Measurements from ENCODE around the gene POLDIP2.

DNA sequence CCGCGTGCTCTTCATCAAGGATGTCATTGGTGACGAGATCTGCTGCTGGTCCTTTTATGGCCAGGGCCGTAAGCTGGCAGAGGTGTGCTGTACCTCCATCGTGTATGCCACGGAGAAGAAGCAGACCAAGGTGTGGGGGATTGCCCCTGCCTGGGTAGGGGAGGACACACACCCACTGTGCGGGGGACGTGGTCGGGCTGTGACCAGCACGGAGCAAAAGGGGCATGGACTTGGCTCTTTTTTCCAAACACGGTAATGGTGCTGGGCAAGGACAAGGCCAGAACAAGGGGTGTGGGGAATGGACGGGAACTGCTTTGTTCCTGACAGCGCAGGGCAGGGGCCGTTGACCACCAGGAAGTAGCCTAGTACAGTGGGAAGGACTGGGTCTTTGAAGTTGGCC lies 15.0 kb downstream of the POLDIP2 start:
- TF ChIP-seq, protein P1, sequence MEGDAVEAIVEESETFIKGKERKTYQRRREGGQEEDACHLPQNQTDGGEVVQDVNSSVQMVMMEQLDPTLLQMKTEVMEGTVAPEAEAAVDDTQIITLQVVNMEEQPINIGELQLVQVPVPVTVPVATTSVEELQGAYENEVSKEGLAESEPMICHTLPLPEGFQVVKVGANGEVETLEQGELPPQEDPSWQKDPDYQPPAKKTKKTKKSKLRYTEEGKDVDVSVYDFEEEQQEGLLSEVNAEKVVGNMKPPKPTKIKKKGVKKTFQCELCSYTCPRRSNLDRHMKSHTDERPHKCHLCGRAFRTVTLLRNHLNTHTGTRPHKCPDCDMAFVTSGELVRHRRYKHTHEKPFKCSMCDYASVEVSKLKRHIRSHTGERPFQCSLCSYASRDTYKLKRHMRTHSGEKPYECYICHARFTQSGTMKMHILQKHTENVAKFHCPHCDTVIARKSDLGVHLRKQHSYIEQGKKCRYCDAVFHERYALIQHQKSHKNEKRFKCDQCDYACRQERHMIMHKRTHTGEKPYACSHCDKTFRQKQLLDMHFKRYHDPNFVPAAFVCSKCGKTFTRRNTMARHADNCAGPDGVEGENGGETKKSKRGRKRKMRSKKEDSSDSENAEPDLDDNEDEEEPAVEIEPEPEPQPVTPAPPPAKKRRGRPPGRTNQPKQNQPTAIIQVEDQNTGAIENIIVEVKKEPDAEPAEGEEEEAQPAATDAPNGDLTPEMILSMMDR (IDR thresholded peaks at IDR 0.05), result no peak
- TF ChIP-seq ZFX (IDR thresholded peaks at IDR 0.05; ENCODE audit: borderline replicate concordance), result no peak

Data from 22Rv1 (cell line).